ENCODE data around the gene MAP2K3.
"Not testable (repeated sequence)": the region's sequence is repeated elsewhere in the genome, so short reads cannot be mapped to it uniquely, and the experiment has no call there.

- not testable (repeated sequence) for TF ChIP-seq TCF12 (IDR thresholded peaks at IDR 0.05; ENCODE audit: low read depth, low read length); CTCF (IDR thresholded peaks at IDR 0.05; ENCODE audit: control extremely low read depth in 1 of 3, insufficient read depth in 1 of 3, low read depth in 1 of 3, low read length in 3 of 3); CHD1 (IDR thresholded peaks at IDR 0.05; ENCODE audit: low read depth, low read length); EZH2 (IDR thresholded peaks at IDR 0.05; ENCODE audit: low read depth, low read length, severe bottlenecking); HDAC2 (IDR thresholded peaks at IDR 0.05; ENCODE audit: borderline replicate concordance in 1 of 2, low read depth in 2 of 2, low read length in 2 of 2); MAX (IDR thresholded peaks at IDR 0.05); POLR2A (IDR thresholded peaks at IDR 0.05; ENCODE audit: control extremely low read depth in 1 of 2, low read depth in 2 of 2, low read length in 2 of 2); USF2 (IDR thresholded peaks at IDR 0.05; ENCODE audit: low read length)
Measured at GRCh38 chr17:21308931-21309381, 24.4 kb downstream of the MAP2K3 start.
